B cell (primary cell): ENCODE measurements around the gene UBE2O. TPM values are rescaled to one million over a fixed set of nuclear protein-coding genes. Genes with fewer than 3 reads are reported as not detected.

Experiments used
- ATAC-seq: fragments of 200-7000 bp; cut with Tn5 transposase; one replicate; pipeline ENCODE4 v1.10.0; 2021; ENCODE audit warnings: low read depth, mild to moderate bottlenecking, moderate number of reproducible peaks, moderate library complexity
- CTCF ChIA-PET: fragments of 350-600 bp; sonication (Branson Sonifier 250); formaldehyde crosslinking; loops from one replicate; lab custom pipeline; 2021; ENCODE audit warnings: antibody characterized with exemption, inconsistent platforms; lab: Charles Lee
- POLR2A ChIA-PET: fragments of 350-600 bp; sonication (Branson Sonifier 250); formaldehyde crosslinking; loops from one replicate; lab custom pipeline; 2021; ENCODE audit warnings: antibody characterized with exemption; lab: Charles Lee
- DNase-seq: peaks from one replicate; pipeline ENCODE4 v3.0.0; 2013
- H2AFZ ChIP-seq: 2 replicates; pipeline ENCODE4 v1.6.1; 2012; ENCODE audit warnings: mild to moderate bottlenecking, low read depth, low read length; ENCODE audit not compliant: insufficient read depth, poor library complexity, severe bottlenecking
- H3K27ac ChIP-seq, 2 donors: 1 replicate in 1 of 2; 2 replicates in 1 of 2; pipeline ENCODE4 v1.5.1; 2012 to 2013; ENCODE audit warnings: low read length in 2 of 2, mild to moderate bottlenecking in 2 of 2, moderate library complexity in 1 of 2
- H3K27me3 ChIP-seq, 4 experiments: fragments of 200-600 bp in 1 of 4; sonication (generic) in 1 of 4; replicated peaks in 1 of 4; 1 replicate in 2 of 4; 2 replicates in 2 of 4; pipeline versions ENCODE4 v1.6.1 to v1.7.0; 2013 to 2016; ENCODE audit warnings: low read length in 3 of 4, mild to moderate bottlenecking in 2 of 4, mixed read lengths in 1 of 4, moderate library complexity in 1 of 4; ENCODE audit not compliant: insufficient read depth in 4 of 4, control insufficient read depth in 3 of 4; ENCODE audit errors: control extremely low read depth in 1 of 4
- H3K36me3 ChIP-seq, 2 experiments: replicated peaks in 1 of 2; 1 replicate in 1 of 2; 2 replicates in 1 of 2; pipeline versions ENCODE4 v1.6.1 to v1.7.1; 2013; ENCODE audit warnings: low read length in 1 of 2; ENCODE audit not compliant: insufficient read depth in 2 of 2, control insufficient read depth in 1 of 2; ENCODE audit errors: control extremely low read depth in 1 of 2, extremely low read depth in 1 of 2
- H3K4me1 ChIP-seq, 2 donors: fragments of 200-600 bp in 1 of 2; sonication (generic) in 1 of 2; 1 replicate in 1 of 2; 2 replicates in 1 of 2; pipeline versions ENCODE4 v1.5.1 to v1.6.1; 2013 to 2017; ENCODE audit warnings: low read length in 2 of 2; ENCODE audit not compliant: control insufficient read depth in 2 of 2, insufficient read depth in 2 of 2
- H3K4me2 ChIP-seq: replicated peaks from 2 replicates; pipeline ENCODE3; 2012; ENCODE audit warnings: mild to moderate bottlenecking, low read depth, low read length; ENCODE audit not compliant: poor library complexity, severe bottlenecking
- H3K4me3 ChIP-seq, 5 experiments: fragments of 200-600 bp in 1 of 5; sonication (generic) in 1 of 5; 1 replicate in 3 of 5; 2 replicates in 2 of 5; pipeline versions ENCODE4 v1.5.1 to v1.7.0; 2011 to 2016; ENCODE audit warnings: low read length in 4 of 5, mild to moderate bottlenecking in 4 of 5, low read depth in 2 of 5, control low read depth in 1 of 5, moderate library complexity in 1 of 5; ENCODE audit not compliant: insufficient read depth in 1 of 5; ENCODE audit errors: control extremely low read depth in 1 of 5, extremely low read depth in 1 of 5
- H3K79me2 ChIP-seq: fragments of 200-600 bp; sonication (generic); one replicate; pipeline ENCODE4 v1.6.0; 2016; ENCODE audit warnings: low read length; ENCODE audit not compliant: control insufficient read depth, insufficient read depth
- H3K9ac ChIP-seq: fragments of 200-600 bp; sonication (generic); 2 replicates; pipeline ENCODE4 v1.6.1; 2017; ENCODE audit warnings: mild to moderate bottlenecking, low read length, moderate library complexity
- H3K9me3 ChIP-seq, 3 donors: one replicate each; pipeline versions ENCODE4 v1.6.1 to v1.7.1; 2013; ENCODE audit warnings: low read length in 2 of 3; ENCODE audit not compliant: control insufficient read depth in 2 of 3, insufficient read depth in 1 of 3; ENCODE audit errors: control extremely low read depth in 1 of 3
- H4K20me1 ChIP-seq: 2 replicates; pipeline ENCODE4 v1.6.0; 2012; ENCODE audit warnings: mild to moderate bottlenecking, low read length; ENCODE audit not compliant: insufficient read depth, control insufficient read depth, poor library complexity, severe bottlenecking
- H3K27ac Mint-ChIP-seq: one replicate; pipeline ENCODE4 v1.8.0; 2021; ENCODE audit warnings: mixed read lengths
- H3K27me3 Mint-ChIP-seq: one replicate; pipeline ENCODE4 v1.8.0; 2021; ENCODE audit warnings: mixed read lengths
- H3K4me1 Mint-ChIP-seq: one replicate; pipeline ENCODE4 v1.8.0; 2021; ENCODE audit warnings: mixed read lengths
- H3K4me3 Mint-ChIP-seq: one replicate; pipeline ENCODE4 v1.8.0; 2021; ENCODE audit warnings: mixed read lengths
- H3K9me3 Mint-ChIP-seq: one replicate; pipeline ENCODE4 v1.8.0; 2022; ENCODE audit warnings: mixed read lengths; ENCODE audit not compliant: insufficient read depth
- CTCF ChIP-seq: fragments of 200-600 bp; IDR thresholded peaks from one replicate; pipeline ENCODE4 v1.8.0; 2022; ENCODE audit warnings: antibody characterized with exemption, mild to moderate bottlenecking
- EZH2 ChIP-seq: IDR thresholded peaks from 2 replicates; pipeline ENCODE4 v1.6.1; 2012; ENCODE audit warnings: borderline replicate concordance, low read depth, mild to moderate bottlenecking, moderate library complexity, low read length; ENCODE audit not compliant: insufficient read depth, poor library complexity, severe bottlenecking
- WGBS: methylation state at CpG from one replicate; pipeline ENCODE4 v1.1.5; 2013; ENCODE audit warnings: missing lambda C conversion rate; ENCODE audit not compliant: insufficient coverage; 5-methylcytosine and 5-hydroxymethylcytosine counted together
- intact Hi-C: fragments of 100-400 bp; cut with micrococcal nuclease; formaldehyde crosslinking; loops from one replicate; pipeline ENCODE4 v1.10.0; 2022
- polyA plus RNA-seq: library from polyadenylated mRNA; depleted of rRNA; stranded (reverse); fragments of >200 nt; gene quantifications from 2 replicates; pipeline ENCODE4 v1.2.3, GENCODE V29; 2012
- total RNA-seq, 2 donors: library from RNA; stranded (reverse); fragments of 120-200 nt in 1 of 2; gene quantifications; 1 replicate in 1 of 2; 2 replicates in 1 of 2; pipeline versions ENCODE4 v1.2.3 to v1.2.4, GENCODE V29; 2013 to 2022

The UBE2O gene
- total and polyA plus RNA-seq, 2 donors (not counting 1 experiment from before 2014, with no cell fraction given) = 41.3 to 54.0 TPM

GRCh38 chr17:76404976-76405563 is 47.9 kb downstream of the UBE2O start:
- H3K9me3 Mint-ChIP-seq = no peaks in the 10 kb centered on the region
- H3K36me3 ChIP-seq = peaks cover 0 to 53% of the 10 kb centered on the region in 2 experiments
- H4K20me1 ChIP-seq = peaks cover 62% of the 10 kb centered on the region
- 98% methylated on average over 21 of the region's 25 CpGs for WGBS
- H3K4me3 Mint-ChIP-seq = peak overlapping the region; percentile 29
- H2AFZ ChIP-seq = no peak overlapping the region
- no peaks in the 10 kb centered on the region for H3K27me3 ChIP-seq
- H3K9ac ChIP-seq = no peak overlapping the region
- no peak overlapping the region for H3K27ac ChIP-seq
- intact Hi-C loops = no loop called here
- no peak for TF ChIP-seq EZH2
- no peak for TF ChIP-seq CTCF
- ChIA-PET POLR2A (interaction anchor here (1.2 kb wide), 1 partner anchor 91 kb away, joined by 3 read pairs; no protein-coding TSS in a partner anchor), CTCF (interaction anchor here (0.6 to 17.6 kb wide), 11 partner anchors 9 to 274 kb away, joined by 3 to 265 read pairs (median 4); partner anchors contain the start of genes AANAT, SPHK1 and UBE2O)
- H3K27ac Mint-ChIP-seq = no peak overlapping the region
- H3K4me2 ChIP-seq = peak overlapping the region; percentile 48
- H3K4me3 ChIP-seq = no peak overlapping the region
- DNase-seq (no peak), ATAC-seq (no peak)
- no peaks in the 10 kb centered on the region for H3K9me3 ChIP-seq
- peaks cover 47% of the 10 kb centered on the region for H3K4me1 Mint-ChIP-seq
- H3K27me3 Mint-ChIP-seq = no peaks in the 10 kb centered on the region
- H3K4me1 ChIP-seq = peaks cover 37 to 41% of the 10 kb centered on the region in 2 donors
- peaks cover 78% of the 10 kb centered on the region for H3K79me2 ChIP-seq

- peaks cover 0 to 58% of the 10 kb centered on the region in 2 experiments for H3K36me3 ChIP-seq
- 96% methylated on average over 5 of the region's 6 CpGs for WGBS
- DNase-seq = no peak
- H3K4me3 ChIP-seq = no peak overlapping the region
- H3K27me3 ChIP-seq = no peaks in the 10 kb centered on the region
- H2AFZ ChIP-seq = no peak overlapping the region
- H3K27ac Mint-ChIP-seq = no peak overlapping the region
- ChIA-PET CTCF (interaction anchor here (0.6 to 17.6 kb wide), 7 partner anchors 20 to 390 kb away, joined by 3 to 265 read pairs (median 4); partner anchors contain the start of genes SPHK1 and UBE2O), POLR2A (interaction anchor here (0.6 kb wide), 1 partner anchor 341 kb away, joined by 5 read pairs; no protein-coding TSS in a partner anchor)
- H3K9ac ChIP-seq = no peak overlapping the region
- peaks cover 57% of the 10 kb centered on the region for H4K20me1 ChIP-seq
- no peak overlapping the region for H3K4me2 ChIP-seq
- peaks cover 74% of the 10 kb centered on the region for H3K79me2 ChIP-seq
- H3K27ac ChIP-seq = no peak overlapping the region
- no peaks in the 10 kb centered on the region for H3K9me3 ChIP-seq
- TF ChIP-seq CTCF = no peak
- TF ChIP-seq EZH2 = no peak
- no peaks in the 10 kb centered on the region for H3K9me3 Mint-ChIP-seq
- intact Hi-C loops = no loop called here
- no peak overlapping the region for H3K4me3 Mint-ChIP-seq
- peaks cover 37 to 41% of the 10 kb centered on the region in 2 donors for H3K4me1 ChIP-seq
- H3K4me1 Mint-ChIP-seq = peaks cover 47% of the 10 kb centered on the region
- no peak for ATAC-seq
- no peaks in the 10 kb centered on the region for H3K27me3 Mint-ChIP-seq
Measured at GRCh38 chr17:76404256-76404655, 48.7 kb downstream of the UBE2O start.
